Measurements from ENCODE around the gene TRIM13.

- TF ChIP-seq, protein P1, sequence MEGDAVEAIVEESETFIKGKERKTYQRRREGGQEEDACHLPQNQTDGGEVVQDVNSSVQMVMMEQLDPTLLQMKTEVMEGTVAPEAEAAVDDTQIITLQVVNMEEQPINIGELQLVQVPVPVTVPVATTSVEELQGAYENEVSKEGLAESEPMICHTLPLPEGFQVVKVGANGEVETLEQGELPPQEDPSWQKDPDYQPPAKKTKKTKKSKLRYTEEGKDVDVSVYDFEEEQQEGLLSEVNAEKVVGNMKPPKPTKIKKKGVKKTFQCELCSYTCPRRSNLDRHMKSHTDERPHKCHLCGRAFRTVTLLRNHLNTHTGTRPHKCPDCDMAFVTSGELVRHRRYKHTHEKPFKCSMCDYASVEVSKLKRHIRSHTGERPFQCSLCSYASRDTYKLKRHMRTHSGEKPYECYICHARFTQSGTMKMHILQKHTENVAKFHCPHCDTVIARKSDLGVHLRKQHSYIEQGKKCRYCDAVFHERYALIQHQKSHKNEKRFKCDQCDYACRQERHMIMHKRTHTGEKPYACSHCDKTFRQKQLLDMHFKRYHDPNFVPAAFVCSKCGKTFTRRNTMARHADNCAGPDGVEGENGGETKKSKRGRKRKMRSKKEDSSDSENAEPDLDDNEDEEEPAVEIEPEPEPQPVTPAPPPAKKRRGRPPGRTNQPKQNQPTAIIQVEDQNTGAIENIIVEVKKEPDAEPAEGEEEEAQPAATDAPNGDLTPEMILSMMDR (conservative IDR thresholded peaks at IDR 0.05) = peak; percentile 94
- TF ChIP-seq EZH2 (IDR thresholded peaks at IDR 0.05; ENCODE audit: low read depth) = no peak
These were observed 20.3 kb upstream of the TRIM13 start for GRCh38 chr13:49976314-49977258.

Data from PC-9 (cell line).